Neural progenitor cell (in vitro differentiated cells): ENCODE data around the gene CDC42BPG.

Experiments used
- CTCF ChIP-seq: fragments of 200-600 bp; sonication (generic); IDR thresholded peaks from 2 replicates; pipeline ENCODE4 v1.5.1; 2017; ENCODE audit warnings: antibody characterized with exemption, mild to moderate bottlenecking
- EZH2 ChIP-seq: fragments of 200-600 bp; sonication (generic); IDR thresholded peaks from 2 replicates; pipeline ENCODE4 v1.6.1; 2017; ENCODE audit warnings: antibody characterized with exemption, mild to moderate bottlenecking, moderate library complexity
- EZH2phosphoT487 ChIP-seq: fragments of 200-600 bp; sonication (generic); IDR thresholded peaks from 2 replicates; pipeline ENCODE4 v1.6.1; 2017; ENCODE audit warnings: antibody characterized with exemption

- no peak for TF ChIP-seq CTCF
- no peak for TF ChIP-seq EZH2phosphoT487
- no peak for TF ChIP-seq EZH2
Observed at GRCh38 chr11:64851831-64852351, 7.4 kb upstream of the CDC42BPG start.
